Measurements from ENCODE around the gene SPEF1. TPM values are rescaled to one million over a fixed set of nuclear protein-coding genes. Genes with fewer than 3 reads are reported as not detected.
"Not testable (repeated sequence)": the region's sequence is repeated elsewhere in the genome, so short reads cannot be mapped to it uniquely, and the experiment has no call there.

The SPEF1 gene
- total RNA-seq, 1 experiment from 2014 or later = not detected

- DNase-seq (ENCODE audit: low read depth in 1 of 2, low spot score in 2 of 2) = no peak
- Histone ChIP-seq H3K9me3 (replicated peaks) (no peaks in the 10 kb centered on the region), H3K27ac (no peak overlapping the region), H3K4me3 (no peak overlapping the region), H3K4me1 (replicated peaks) (peaks cover 44% of the 10 kb centered on the region), H3K36me3 (peaks cover 97% of the 10 kb centered on the region), H3K27me3 (replicated peaks) (no peaks in the 10 kb centered on the region)
These were observed 20.6 kb upstream of the SPEF1 start for GRCh38 chr20:3801846-3802245.

- no peaks in the 10 kb centered on the region for H3K27me3 ChIP-seq (replicated peaks)
- peaks cover 97% of the 10 kb centered on the region for H3K36me3 ChIP-seq
- H3K4me3 ChIP-seq = no peak overlapping the region
- H3K9me3 ChIP-seq (replicated peaks) = no peaks in the 10 kb centered on the region
- H3K4me1 ChIP-seq (replicated peaks) = peaks cover 43% of the 10 kb centered on the region
- DNase-seq (ENCODE audit: low read depth in 1 of 2, low spot score in 2 of 2) = no peak
- no peak overlapping the region for H3K27ac ChIP-seq
These were observed 20.1 kb upstream of the SPEF1 start for GRCh38 chr20:3801299-3801698.

- DNase-seq (ENCODE audit: low read depth in 1 of 2, low spot score in 2 of 2) = no peak
- H3K4me3 ChIP-seq = no peak overlapping the region
- H3K27me3 ChIP-seq (replicated peaks) = no peaks in the 10 kb centered on the region
- H3K36me3 ChIP-seq = peaks cover 93% of the 10 kb centered on the region
- no peaks in the 10 kb centered on the region for H3K9me3 ChIP-seq (replicated peaks)
- no peak overlapping the region for H3K27ac ChIP-seq
- peaks cover 39% of the 10 kb centered on the region for H3K4me1 ChIP-seq (replicated peaks)
These were observed 19.6 kb upstream of the SPEF1 start for GRCh38 chr20:3800878-3801260.

GRCh38 chr20:3800256-3800877 lies 19.1 kb upstream of the SPEF1 start:
- Histone ChIP-seq H3K27me3 (replicated peaks) (no peaks in the 10 kb centered on the region), H3K27ac (no peak overlapping the region), H3K4me3 (no peak overlapping the region), H3K9me3 (replicated peaks) (no peaks in the 10 kb centered on the region), H3K4me1 (replicated peaks) (peaks cover 38% of the 10 kb centered on the region), H3K36me3 (peaks cover 91% of the 10 kb centered on the region)
- no peak for DNase-seq (ENCODE audit: low read depth in 1 of 2, low spot score in 2 of 2)

- Histone ChIP-seq H3K9me3 (replicated peaks) (no peaks in the 10 kb centered on the region), H3K4me1 (replicated peaks) (peaks cover 37% of the 10 kb centered on the region), H3K36me3 (peaks cover 76% of the 10 kb centered on the region), H3K27ac (no peak overlapping the region), H3K4me3 (no peak overlapping the region), H3K27me3 (replicated peaks) (no peaks in the 10 kb centered on the region)
- no peak for DNase-seq (ENCODE audit: low read depth in 1 of 2, low spot score in 2 of 2)
These were observed 17.6 kb upstream of the SPEF1 start for GRCh38 chr20:3798908-3799248.

GRCh38 chr20:3798373-3798768 lies 17.1 kb upstream of the SPEF1 start:
- H3K36me3 ChIP-seq = peaks cover 71% of the 10 kb centered on the region
- H3K27ac ChIP-seq = no peak overlapping the region
- H3K4me3 ChIP-seq = no peak overlapping the region

GRCh38 chr20:3797592-3798372 lies 16.5 kb upstream of the SPEF1 start:
- Histone ChIP-seq H3K27me3 (replicated peaks) (no peaks in the 10 kb centered on the region), H3K4me1 (replicated peaks) (peaks cover 37% of the 10 kb centered on the region), H3K9me3 (replicated peaks) (no peaks in the 10 kb centered on the region), H3K4me3 (peak overlapping the region; percentile 56), H3K27ac (peak overlapping the region; percentile 76), H3K36me3 (peaks cover 65% of the 10 kb centered on the region)
- peak in 1 of 2 experiments; percentile 62 for DNase-seq (ENCODE audit: low read depth in 1 of 2, low spot score in 2 of 2)

More at GRCh38 chr20:3798373-3798768, 17.1 kb upstream of the SPEF1 start:
- no peak for DNase-seq (ENCODE audit: low read depth in 1 of 2, low spot score in 2 of 2)
- Histone ChIP-seq H3K4me1 (replicated peaks) (peaks cover 37% of the 10 kb centered on the region), H3K9me3 (replicated peaks) (no peaks in the 10 kb centered on the region), H3K27me3 (replicated peaks) (no peaks in the 10 kb centered on the region)

- H3K4me3 ChIP-seq = peak overlapping the region; percentile 56
- H3K27me3 ChIP-seq (replicated peaks) = no peaks in the 10 kb centered on the region
- H3K9me3 ChIP-seq (replicated peaks) = no peaks in the 10 kb centered on the region
- H3K36me3 ChIP-seq = peaks cover 59% of the 10 kb centered on the region
- peaks cover 37% of the 10 kb centered on the region for H3K4me1 ChIP-seq (replicated peaks)
- H3K27ac ChIP-seq = peak overlapping the region; percentile 76
- DNase-seq (ENCODE audit: low read depth in 1 of 2, low spot score in 2 of 2) = no peak
These were observed 15.9 kb upstream of the SPEF1 start for GRCh38 chr20:3797226-3797545.

- DNase-seq (ENCODE audit: low read depth in 1 of 2, low spot score in 2 of 2) = peak in 1 of 2 experiments; percentile 43
- H3K4me1 ChIP-seq (replicated peaks) = peaks cover 37% of the 10 kb centered on the region
These were observed 15.4 kb upstream of the SPEF1 start for GRCh38 chr20:3796477-3797225.

GRCh38 chr20:3795511-3796468 lies 14.5 kb upstream of the SPEF1 start, which contains the start of gene CDC25B:
TSS of gene CDC25B (plus strand) at chr20:3796310. CDS start at chr20:3796532, 222 bp downstream.
- peaks cover 37% of the 10 kb centered on the region for H3K4me1 ChIP-seq (replicated peaks)
- peak within 1 kb of the TSS; percentile 56 for H3K4me3 ChIP-seq
- H3K27me3 ChIP-seq (replicated peaks) = no peaks in the 10 kb centered on the region
- peak; percentile 95 to 97 for DNase-seq (ENCODE audit: low read depth in 1 of 2, low spot score in 2 of 2)
- H3K27ac ChIP-seq = peak within 1 kb of the TSS; percentile 97
- H3K36me3 ChIP-seq = peaks cover 45% of the 10 kb centered on the region
- H3K9me3 ChIP-seq (replicated peaks) = no peaks in the 10 kb centered on the region

More at GRCh38 chr20:3796477-3797225, 15.4 kb upstream of the SPEF1 start:
- Histone ChIP-seq H3K27ac (peak overlapping the region; percentile 76), H3K27me3 (replicated peaks) (no peaks in the 10 kb centered on the region), H3K36me3 (peaks cover 54% of the 10 kb centered on the region), H3K9me3 (replicated peaks) (no peaks in the 10 kb centered on the region), H3K4me3 (peak overlapping the region; percentile 56)

GRCh38 chr20:3794701-3795420 lies 13.6 kb upstream of the SPEF1 start:
- Histone ChIP-seq H3K4me1 (replicated peaks) (peaks cover 37% of the 10 kb centered on the region), H3K9me3 (replicated peaks) (no peaks in the 10 kb centered on the region), H3K4me3 (peak overlapping the region; percentile 56), H3K36me3 (peaks cover 36% of the 10 kb centered on the region), H3K27me3 (replicated peaks) (no peaks in the 10 kb centered on the region), H3K27ac (peak overlapping the region; percentile 97; the same call in 1 of the 2 replicates)
- DNase-seq (ENCODE audit: low read depth in 1 of 2, low spot score in 2 of 2) = peak in 1 of 2 experiments; percentile 40

GRCh38 chr20:3794168-3794567 lies 12.9 kb upstream of the SPEF1 start:
- H3K36me3 ChIP-seq = peaks cover 29% of the 10 kb centered on the region
- not testable (repeated sequence) for DNase-seq (ENCODE audit: low read depth in 1 of 2, low spot score in 2 of 2); H3K27me3 ChIP-seq (replicated peaks); H3K27ac ChIP-seq; H3K4me3 ChIP-seq; H3K9me3 ChIP-seq (replicated peaks)
- peaks cover 36% of the 10 kb centered on the region for H3K4me1 ChIP-seq (replicated peaks)
